SK-N-SH (cell line): ENCODE data around the gene DCLK3. TPM values are rescaled to one million over a fixed set of nuclear protein-coding genes. Genes with fewer than 3 reads are reported as not detected.
A peak's percentile ranks its signal among the peaks of the same experiment; 100 is the strongest.

Experiments
- CTCF ChIA-PET: fragments of 300-600, 350-600 bp; formaldehyde crosslinking; extraction: SDS; loops from one replicate; lab custom pipeline; 2021; lab: Yijun Ruan, JAX
- POLR2A ChIA-PET: fragments of 350-600 bp; sonication (Branson Sonifier 250); formaldehyde crosslinking; extraction: SDS; loops from one replicate; lab custom pipeline; 2020; ENCODE audit warnings: antibody characterized with exemption, inconsistent platforms; lab: Yijun Ruan, JAX
- DNase-seq: peaks from one replicate; pipeline ENCODE4 v3.0.0; 2012
- H2AFZ ChIP-seq: fragments of 200-600 bp; sonication (generic); 2 replicates; pipeline ENCODE4 v1.8.1; 2016; ENCODE audit warnings: antibody characterized with exemption, mild to moderate bottlenecking, low read depth
- H3F3A ChIP-seq: fragments of 200-600 bp; sonication (generic); replicated peaks from 2 replicates; pipeline ENCODE3; 2016; ENCODE audit warnings: antibody characterized with exemption, mild to moderate bottlenecking; ENCODE audit not compliant: insufficient read depth
- H3K27ac ChIP-seq, 2 experiments: fragments of 200-500 bp in 1 of 2; fragments of 200-600 bp in 1 of 2; sonication (Bioruptor generic) in 1 of 2; sonication (generic), shearing (Covaris generic) in 1 of 2; 2 replicates each; pipeline versions ENCODE4 v1.5.1 to v1.6.1; 2014 to 2016; ENCODE audit warnings: low read depth in 2 of 2, inconsistent platforms in 1 of 2, low read length in 1 of 2, mild to moderate bottlenecking in 1 of 2, mixed read lengths in 1 of 2
- H3K27me3 ChIP-seq: fragments of 200-600 bp; sonication (generic), shearing (Covaris generic); 2 replicates; pipeline ENCODE4 v1.6.1; 2016; ENCODE audit warnings: mixed run types; ENCODE audit not compliant: insufficient read depth
- H3K36me3 ChIP-seq, 2 experiments: fragments of 200-500 bp in 1 of 2; fragments of 200-600 bp in 1 of 2; sonication (Bioruptor generic) in 1 of 2; sonication (generic) in 1 of 2; replicated peaks in 1 of 2; 2 replicates each; pipeline versions ENCODE3 to v1.5.1; 2014 to 2016; ENCODE audit warnings: low read length in 1 of 2, mild to moderate bottlenecking in 1 of 2; ENCODE audit not compliant: insufficient read depth in 2 of 2, control insufficient read depth in 1 of 2
- H3K4me1 ChIP-seq, 2 experiments: fragments of 200-500 bp in 1 of 2; fragments of 200-600 bp in 1 of 2; sonication (Bioruptor generic) in 1 of 2; sonication (generic), shearing (Covaris generic) in 1 of 2; 2 replicates each; pipeline versions ENCODE4 v1.5.1 to v1.6.1; 2014 to 2016; ENCODE audit warnings: low read depth in 1 of 2, low read length in 1 of 2, mixed run types in 1 of 2; ENCODE audit not compliant: insufficient read depth in 2 of 2, control insufficient read depth in 1 of 2
- H3K4me2 ChIP-seq: fragments of 200-600 bp; sonication (generic), shearing (Covaris generic); 2 replicates; pipeline ENCODE4 v1.6.1; 2017; ENCODE audit warnings: mixed run types
- H3K4me3 ChIP-seq, 2 experiments: fragments of 200-500 bp in 1 of 2; fragments of 200-600 bp in 1 of 2; sonication (Bioruptor generic) in 1 of 2; sonication (generic), shearing (Covaris generic) in 1 of 2; 2 replicates each; pipeline versions ENCODE4 v1.5.1 to v1.8.1; 2014 to 2016; ENCODE audit warnings: low read depth in 2 of 2, inconsistent platforms in 1 of 2, low read length in 1 of 2, mild to moderate bottlenecking in 1 of 2, mixed read lengths in 1 of 2, moderate library complexity in 1 of 2
- H3K79me2 ChIP-seq: fragments of 200-600 bp; sonication (generic); 2 replicates; pipeline ENCODE4 v1.8.1; 2017; ENCODE audit warnings: mild to moderate bottlenecking; ENCODE audit not compliant: insufficient read depth
- H3K9ac ChIP-seq: fragments of 200-600 bp; sonication (generic); 2 replicates; pipeline ENCODE4 v1.6.1; 2017; ENCODE audit warnings: mixed run types
- H3K9me2 ChIP-seq: fragments of 200-600 bp; sonication (generic); 2 replicates; pipeline ENCODE4 v1.6.1; 2017; ENCODE audit warnings: mixed run types
- H3K9me3 ChIP-seq: fragments of 200-600 bp; sonication (generic); 2 replicates; pipeline ENCODE4 v1.6.1; 2017; ENCODE audit warnings: mixed run types, mild to moderate bottlenecking, moderate library complexity
- H4K20me1 ChIP-seq: fragments of 200-600 bp; sonication (generic); 2 replicates; pipeline ENCODE4 v1.6.1; 2017; ENCODE audit warnings: mild to moderate bottlenecking, mixed run types; ENCODE audit not compliant: insufficient read depth
- CHD2 ChIP-seq: fragments of 150-350 bp; IDR thresholded peaks from 2 replicates; pipeline ENCODE4 v1.6.1; 2018; ENCODE audit warnings: low read length; ENCODE audit not compliant: partially characterized antibody
- FOXJ3 ChIP-seq: sonication (generic); formaldehyde crosslinking; IDR thresholded peaks from 2 replicates; pipeline ENCODE4 v1.5.1; 2020; ENCODE audit warnings: mild to moderate bottlenecking, missing genetic modification reagents
- MAX ChIP-seq: IDR thresholded peaks from 2 replicates; pipeline ENCODE4 v1.4.0; 2012; ENCODE audit warnings: low read depth
- MEF2A ChIP-seq: IDR thresholded peaks from 2 replicates; pipeline ENCODE4 v1.4.0; 2012; ENCODE audit warnings: low read depth, borderline replicate concordance
- PBX3 ChIP-seq: IDR thresholded peaks from 2 replicates; pipeline ENCODE4; 2012
- RAD21 ChIP-seq: IDR thresholded peaks from 2 replicates; pipeline ENCODE4 v1.6.1; 2012; ENCODE audit warnings: mild to moderate bottlenecking, low read length
- RFX5 ChIP-seq: IDR thresholded peaks from 2 replicates; pipeline ENCODE4 v1.6.1; 2012; ENCODE audit warnings: mild to moderate bottlenecking, improper control_type of control experiment, low read length
- SIN3A ChIP-seq: IDR thresholded peaks from 2 replicates; pipeline ENCODE4 v1.6.1; 2012; ENCODE audit warnings: low read depth, mild to moderate bottlenecking, low read length, moderate library complexity, borderline replicate concordance
- SMC3 ChIP-seq: IDR thresholded peaks from 2 replicates; pipeline ENCODE4 v1.6.1; 2012; ENCODE audit warnings: low read depth, low read length, improper control_type of control experiment
- WGBS: methylation state at CpG from one replicate; pipeline ENCODE4 v1.1.6; 2017; ENCODE audit warnings: low lambda C conversion rate; 5-methylcytosine and 5-hydroxymethylcytosine counted together
- polyA plus RNA-seq, 3 experiments: library from polyadenylated mRNA; depleted of rRNA; stranded (reverse); fragments of >200 nt; gene quantifications; 2 replicates each; pipeline ENCODE4 v1.2.3, GENCODE V29; 2012
- TF ChIP-seq, protein P1 (sequence below): fragments of 150-350 bp; IDR thresholded peaks from 2 replicates; pipeline ENCODE4 v1.6.1; 2016; ENCODE audit warnings: mild to moderate bottlenecking, low read depth, low read length
- TF ChIP-seq, protein P2 (sequence below): fragments of 200-600 bp; sonication (generic); IDR thresholded peaks from 2 replicates; pipeline ENCODE4 v1.6.1; 2017; ENCODE audit warnings: antibody characterized with exemption, mild to moderate bottlenecking, moderate library complexity

DCLK3 gene
- polyA plus RNA-seq, 1 of the 3 experiments (the other 2 are of a cell fraction), result not detected

DNA sequence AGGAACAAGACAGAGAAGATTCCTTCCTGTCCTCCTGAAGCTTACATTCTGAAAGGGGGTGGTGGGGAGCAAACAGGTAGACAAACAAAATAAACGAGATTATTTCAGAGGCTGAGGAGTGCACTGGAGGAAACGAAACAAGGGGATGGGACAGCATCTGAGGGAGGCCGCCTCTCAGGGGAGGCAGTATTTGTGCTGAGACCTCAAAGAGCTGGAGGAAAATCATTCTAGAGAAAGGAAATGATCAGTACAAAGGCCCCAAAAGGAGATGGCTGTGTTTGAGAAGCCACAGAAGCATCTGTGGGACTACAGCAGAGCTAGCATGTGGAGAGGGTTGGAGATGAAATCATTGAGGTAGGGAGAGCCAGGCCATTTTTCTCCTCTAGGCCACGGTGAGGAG is 55.1 kb downstream of the DCLK3 start:
- Histone ChIP-seq H3K27ac (no peak overlapping the region), H3K4me3 (no peak overlapping the region), H3K36me3 (no peaks in the 10 kb centered on the region), H3F3A (no peaks in the 10 kb centered on the region), H3K79me2 (no peaks in the 10 kb centered on the region), H3K9me3 (no peaks in the 10 kb centered on the region), H3K9ac (no peak overlapping the region), H3K4me1 (peaks cover 0 to 3% of the 10 kb centered on the region in 2 experiments; a peak in 1 of 4 replicates), H3K27me3 (no peaks in the 10 kb centered on the region), H3K4me2 (no peak overlapping the region), H4K20me1 (no peaks in the 10 kb centered on the region), H2AFZ (no peak overlapping the region), H3K9me2 (no peaks in the 10 kb centered on the region)
- no peak for DNase-seq
- ChIA-PET CTCF (interaction anchor here (0.9 to 3.5 kb wide), 4 partner anchors 8 to 743 kb away, joined by 3 to 20 read pairs (median 8); no protein-coding TSS in a partner anchor), POLR2A (no interaction called here)
- 53% methylated on average over 4 of the region's 4 CpGs for WGBS
- TF ChIP-seq FOXJ3 (CRISPR knock-in tag) (no peak), RFX5 (no peak), SMC3 (no peak), MAX (no peak)

DNA sequence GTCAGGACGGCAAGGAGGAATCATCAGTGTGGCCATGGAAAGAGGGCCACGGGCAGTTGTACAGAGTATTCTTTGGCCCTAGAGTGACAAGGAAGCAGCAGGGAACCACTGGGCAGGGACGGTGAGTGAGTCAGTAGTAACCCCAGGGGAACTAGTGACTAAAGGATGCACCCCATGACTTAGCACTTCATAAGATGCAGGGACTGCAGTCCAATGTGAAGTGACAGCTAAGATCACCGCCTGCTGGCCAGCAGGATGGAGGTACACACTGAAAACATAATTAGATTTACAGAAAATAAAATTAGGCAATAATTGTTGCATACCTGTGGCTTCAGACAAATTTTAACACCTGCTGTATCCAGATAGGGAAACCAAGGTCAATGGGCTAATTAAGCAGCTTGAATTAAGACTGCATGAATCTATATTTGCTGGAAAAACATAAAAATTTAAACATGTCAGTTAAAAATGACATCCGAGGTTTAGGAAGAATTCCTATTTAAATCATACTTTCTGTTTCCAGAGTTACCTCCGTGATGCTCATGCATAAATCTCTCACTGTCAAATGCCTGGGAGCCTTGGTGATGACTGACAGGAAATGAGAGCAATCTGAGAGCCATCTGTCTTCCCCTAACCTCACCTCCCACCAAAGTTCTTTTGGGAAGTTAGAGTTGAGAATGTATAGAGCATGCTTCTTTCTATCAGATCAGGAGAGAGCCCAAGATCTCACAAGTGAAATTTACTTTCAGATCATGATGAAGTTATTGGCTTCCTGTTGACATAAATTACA is 56.5 kb downstream of the DCLK3 start:
- H3K4me2 ChIP-seq, result no peak overlapping the region
- no peak for DNase-seq
- no peaks in the 10 kb centered on the region for H3K36me3 ChIP-seq
- no peaks in the 10 kb centered on the region for H3K9me3 ChIP-seq
- no peaks in the 10 kb centered on the region for H3F3A ChIP-seq
- H3K27ac ChIP-seq, result no peak overlapping the region
- no peak for TF ChIP-seq MEF2A
- no peak for TF ChIP-seq PBX3
- TF ChIP-seq SMC3, result peak; percentile 18; the same call in 1 of the 2 replicates
- TF ChIP-seq, protein P1, sequence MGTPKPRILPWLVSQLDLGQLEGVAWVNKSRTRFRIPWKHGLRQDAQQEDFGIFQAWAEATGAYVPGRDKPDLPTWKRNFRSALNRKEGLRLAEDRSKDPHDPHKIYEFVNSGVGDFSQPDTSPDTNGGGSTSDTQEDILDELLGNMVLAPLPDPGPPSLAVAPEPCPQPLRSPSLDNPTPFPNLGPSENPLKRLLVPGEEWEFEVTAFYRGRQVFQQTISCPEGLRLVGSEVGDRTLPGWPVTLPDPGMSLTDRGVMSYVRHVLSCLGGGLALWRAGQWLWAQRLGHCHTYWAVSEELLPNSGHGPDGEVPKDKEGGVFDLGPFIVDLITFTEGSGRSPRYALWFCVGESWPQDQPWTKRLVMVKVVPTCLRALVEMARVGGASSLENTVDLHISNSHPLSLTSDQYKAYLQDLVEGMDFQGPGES, result no peak
- TF ChIP-seq, protein P2, sequence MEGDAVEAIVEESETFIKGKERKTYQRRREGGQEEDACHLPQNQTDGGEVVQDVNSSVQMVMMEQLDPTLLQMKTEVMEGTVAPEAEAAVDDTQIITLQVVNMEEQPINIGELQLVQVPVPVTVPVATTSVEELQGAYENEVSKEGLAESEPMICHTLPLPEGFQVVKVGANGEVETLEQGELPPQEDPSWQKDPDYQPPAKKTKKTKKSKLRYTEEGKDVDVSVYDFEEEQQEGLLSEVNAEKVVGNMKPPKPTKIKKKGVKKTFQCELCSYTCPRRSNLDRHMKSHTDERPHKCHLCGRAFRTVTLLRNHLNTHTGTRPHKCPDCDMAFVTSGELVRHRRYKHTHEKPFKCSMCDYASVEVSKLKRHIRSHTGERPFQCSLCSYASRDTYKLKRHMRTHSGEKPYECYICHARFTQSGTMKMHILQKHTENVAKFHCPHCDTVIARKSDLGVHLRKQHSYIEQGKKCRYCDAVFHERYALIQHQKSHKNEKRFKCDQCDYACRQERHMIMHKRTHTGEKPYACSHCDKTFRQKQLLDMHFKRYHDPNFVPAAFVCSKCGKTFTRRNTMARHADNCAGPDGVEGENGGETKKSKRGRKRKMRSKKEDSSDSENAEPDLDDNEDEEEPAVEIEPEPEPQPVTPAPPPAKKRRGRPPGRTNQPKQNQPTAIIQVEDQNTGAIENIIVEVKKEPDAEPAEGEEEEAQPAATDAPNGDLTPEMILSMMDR, result peak; percentile 51
- TF ChIP-seq RAD21, result peak; percentile 36
- no peak for TF ChIP-seq SIN3A
- TF ChIP-seq CHD2, result no peak
- H3K79me2 ChIP-seq, result no peaks in the 10 kb centered on the region
- H3K9ac ChIP-seq, result no peak overlapping the region
- no peaks in the 10 kb centered on the region for H3K27me3 ChIP-seq
- H3K4me1 ChIP-seq, result peaks cover 0 to 3% of the 10 kb centered on the region in 2 experiments; a peak in 1 of 4 replicates
- ChIA-PET CTCF (interaction anchor here (1.2 to 1.7 kb wide), 2 partner anchors 15 to 743 kb away, joined by 3 to 8 read pairs; no protein-coding TSS in a partner anchor), POLR2A (no interaction called here)
- H3K4me3 ChIP-seq, result no peak overlapping the region
- no peaks in the 10 kb centered on the region for H3K9me2 ChIP-seq
- WGBS, result 50% methylated on average over 6 of the region's 6 CpGs
- no peaks in the 10 kb centered on the region for H4K20me1 ChIP-seq
- no peak overlapping the region for H2AFZ ChIP-seq
